HG03439 (cell line): Measurements from ENCODE around the gene KANTR.
A peak's percentile ranks its signal among the peaks of the same experiment; 100 is the strongest.

ENCODE experiments used
- ATAC-seq: cut with Tn5 transposase; IDR thresholded peaks from one replicate; pipeline ENCODE4 v1.9.1; 2021; ENCODE audit warnings: mild to moderate bottlenecking, moderate library complexity; ENCODE audit not compliant: unreplicated experiment

KANTR gene

GRCh38 chrX:53080628-53081580 lies 13.0 kb upstream of the KANTR start:
- ATAC-seq, result no peak

DNA sequence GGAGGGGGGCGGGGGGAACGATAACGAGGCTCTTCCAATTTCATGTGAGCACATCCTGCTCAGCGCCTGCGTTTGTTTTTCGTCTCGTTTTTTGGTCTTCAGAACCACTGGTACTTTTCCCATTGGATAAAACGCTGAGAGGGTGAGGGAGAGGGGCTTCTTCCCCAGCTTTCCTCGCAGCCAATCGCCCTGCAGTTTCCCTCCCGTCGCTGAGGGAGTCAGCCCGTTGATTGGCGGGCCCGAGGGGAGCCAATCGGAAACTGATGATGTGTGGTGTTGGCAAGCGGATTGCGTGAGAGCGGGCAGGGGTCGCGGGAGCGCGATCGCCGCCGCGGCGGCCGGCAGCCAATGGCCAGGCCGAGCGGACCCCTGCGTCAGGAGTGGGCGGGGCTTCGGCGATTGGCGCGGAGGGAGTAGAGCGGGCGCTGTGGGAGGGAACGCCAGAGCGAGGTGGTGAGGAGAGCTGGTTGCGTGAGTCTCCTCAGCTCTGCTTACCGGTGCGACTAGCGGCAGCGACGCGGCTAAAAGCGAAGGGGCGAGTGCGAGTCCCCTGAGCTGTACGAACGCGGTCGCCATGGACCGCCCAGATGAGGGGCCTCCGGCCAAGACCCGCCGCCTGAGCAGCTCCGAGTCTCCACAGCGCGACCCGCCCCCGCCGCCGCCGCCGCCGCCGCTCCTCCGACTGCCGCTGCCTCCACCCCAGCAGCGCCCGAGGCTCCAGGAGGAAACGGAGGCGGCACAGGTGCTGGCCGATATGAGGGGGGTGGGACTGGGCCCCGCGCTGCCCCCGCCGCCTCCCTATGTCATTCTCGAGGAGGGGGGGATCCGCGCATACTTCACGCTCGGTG lies 11.8 kb upstream of the KANTR start, which contains the start of gene TSPYL2:
Gene TSPYL2 (plus strand): TSS at position 443 of the 848 bp plus-strand sequence. CDS start 132 bp downstream, at position 575.
- peak; percentile 97 for ATAC-seq

DNA sequence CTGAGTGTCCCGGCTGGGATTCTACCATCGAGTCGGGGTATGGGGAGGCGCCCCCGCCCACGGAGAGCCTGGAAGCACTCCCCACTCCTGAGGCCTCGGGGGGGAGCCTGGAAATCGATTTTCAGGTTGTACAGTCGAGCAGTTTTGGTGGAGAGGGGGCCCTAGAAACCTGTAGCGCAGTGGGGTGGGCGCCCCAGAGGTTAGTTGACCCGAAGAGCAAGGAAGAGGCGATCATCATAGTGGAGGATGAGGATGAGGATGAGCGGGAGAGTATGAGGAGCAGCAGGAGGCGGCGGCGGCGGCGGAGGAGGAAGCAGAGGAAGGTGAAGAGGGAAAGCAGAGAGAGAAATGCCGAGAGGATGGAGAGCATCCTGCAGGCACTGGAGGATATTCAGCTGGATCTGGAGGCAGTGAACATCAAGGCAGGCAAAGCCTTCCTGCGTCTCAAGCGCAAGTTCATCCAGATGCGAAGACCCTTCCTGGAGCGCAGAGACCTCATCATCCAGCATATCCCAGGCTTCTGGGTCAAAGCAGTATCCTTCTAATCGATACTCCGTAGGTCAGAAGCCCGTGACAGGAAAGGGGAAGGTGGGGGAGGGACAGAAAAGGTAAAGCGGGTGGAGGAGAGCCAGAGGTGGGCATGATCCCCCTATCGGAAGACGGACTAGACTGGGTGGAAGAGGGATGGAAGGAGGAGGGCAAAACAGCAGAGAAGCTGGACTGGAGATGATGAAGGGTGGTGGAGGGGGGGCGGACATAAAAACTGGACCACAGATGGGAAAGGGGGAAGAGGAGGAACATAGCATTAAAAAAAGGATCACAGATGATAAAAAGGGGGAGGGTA lies 10.9 kb upstream of the KANTR start:
- ATAC-seq, result no peak

GRCh38 chrX:53084043-53084570 lies 9.8 kb upstream of the KANTR start:
- no peak for ATAC-seq

- no peak for ATAC-seq
Observed at GRCh38 chrX:53084863-53085262, 9.1 kb upstream of the KANTR start.

DNA sequence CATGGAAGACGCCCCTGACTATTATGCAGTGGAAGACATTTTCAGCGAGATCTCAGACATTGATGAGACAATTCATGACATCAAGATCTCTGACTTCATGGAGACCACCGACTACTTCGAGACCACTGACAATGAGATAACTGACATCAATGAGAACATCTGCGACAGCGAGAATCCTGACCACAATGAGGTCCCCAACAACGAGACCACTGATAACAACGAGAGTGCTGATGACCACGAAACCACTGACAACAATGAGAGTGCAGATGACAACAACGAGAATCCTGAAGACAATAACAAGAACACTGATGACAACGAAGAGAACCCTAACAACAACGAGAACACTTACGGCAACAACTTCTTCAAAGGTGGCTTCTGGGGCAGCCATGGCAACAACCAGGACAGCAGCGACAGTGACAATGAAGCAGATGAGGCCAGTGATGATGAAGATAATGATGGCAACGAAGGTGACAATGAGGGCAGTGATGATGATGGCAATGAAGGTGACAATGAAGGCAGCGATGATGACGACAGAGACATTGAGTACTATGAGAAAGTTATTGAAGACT lies 8.2 kb upstream of the KANTR start:
- ATAC-seq, result no peak

- no peak for ATAC-seq
Observed at GRCh38 chrX:53086464-53086863, 7.5 kb upstream of the KANTR start.

GRCh38 chrX:53087388-53087831 lies 6.5 kb upstream of the KANTR start:
- ATAC-seq, result no peak

GRCh38 chrX:53088136-53088974 lies 5.6 kb upstream of the KANTR start:
- ATAC-seq, result no peak

GRCh38 chrX:53089224-53089842 lies 4.6 kb upstream of the KANTR start:
- no peak for ATAC-seq

DNA sequence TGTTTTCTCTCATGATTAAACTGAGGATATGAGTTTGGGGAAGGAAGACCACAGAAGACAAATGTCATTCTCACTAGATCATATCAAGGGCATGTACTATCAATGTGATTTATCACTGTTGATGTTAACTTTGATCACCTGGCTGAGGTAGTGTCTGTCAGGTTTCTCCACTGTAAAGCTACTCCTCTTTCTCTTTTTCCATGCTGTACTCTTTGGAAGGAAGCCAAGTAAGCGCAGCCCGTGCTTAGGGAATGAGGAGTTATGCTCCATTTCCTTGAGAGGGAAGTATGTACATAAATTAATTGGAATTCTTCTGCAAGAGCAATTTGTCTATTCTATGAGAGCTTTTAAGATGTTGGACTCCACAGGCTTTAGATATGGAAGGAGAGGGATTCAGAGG lies 4.0 kb upstream of the KANTR start:
- no peak for ATAC-seq

- no peak for ATAC-seq
Observed at GRCh38 chrX:53091354-53091753, 2.6 kb upstream of the KANTR start.

DNA sequence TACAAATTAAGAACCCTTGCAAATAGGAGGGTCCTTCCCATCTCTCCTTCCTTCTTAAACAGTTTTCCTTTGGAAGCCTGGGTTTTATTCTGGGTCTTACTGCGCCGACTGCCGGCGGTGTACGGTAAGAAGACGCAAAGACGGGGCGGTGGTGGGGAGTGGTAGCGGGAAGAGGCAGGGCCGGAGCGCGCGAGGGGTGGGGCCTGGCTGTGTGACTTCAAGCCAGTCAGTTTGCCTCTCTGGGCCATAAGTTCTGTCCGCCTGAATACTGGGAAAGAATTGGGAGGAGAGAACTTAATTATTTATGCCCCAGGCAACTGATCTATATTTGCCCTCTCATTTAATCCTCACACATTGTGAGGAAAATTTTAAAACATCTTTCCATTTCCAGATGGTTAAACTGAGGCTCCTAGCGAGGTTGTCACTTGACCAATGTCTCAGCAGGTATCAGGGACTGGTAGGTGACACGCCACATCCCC lies 726 bp upstream of the KANTR start:
- ATAC-seq, result peak; percentile 51

DNA sequence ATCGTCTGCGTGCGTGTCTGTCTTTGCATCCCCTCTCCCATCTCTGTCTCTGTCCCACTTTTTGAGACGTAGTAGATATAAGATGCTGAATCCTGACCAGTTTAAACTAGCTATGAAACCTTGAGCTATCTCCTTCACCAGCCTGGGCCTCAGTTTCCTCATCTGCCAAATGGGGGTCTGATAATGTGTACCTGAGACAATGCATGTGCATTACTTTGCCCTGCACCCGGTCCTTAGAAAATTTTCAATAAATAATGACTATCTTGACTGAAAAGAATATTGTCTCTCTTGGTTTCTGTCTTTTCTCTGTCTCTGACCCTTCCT lies 602 bp downstream of the KANTR start:
- no peak for ATAC-seq

DNA sequence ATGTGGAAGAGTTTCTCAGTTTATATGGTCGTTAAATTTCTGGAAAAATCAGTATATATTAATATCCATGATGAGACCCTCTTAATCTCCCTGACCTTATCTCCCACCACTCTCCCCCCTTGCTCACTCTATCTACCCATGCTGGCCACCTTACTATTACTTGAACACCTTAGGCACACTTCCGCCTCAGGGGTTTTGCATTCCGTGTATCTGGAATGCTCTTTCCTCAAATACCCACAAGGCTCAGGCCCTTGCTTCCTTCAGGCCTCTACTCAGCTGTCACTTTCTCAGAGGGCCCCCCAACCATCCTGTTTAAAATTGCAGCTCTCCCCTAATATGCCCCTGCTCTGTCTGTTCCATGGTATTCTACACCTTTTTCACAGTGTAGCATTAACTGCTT lies 1.9 kb downstream of the KANTR start:
- no peak for ATAC-seq

GRCh38 chrX:53114864-53115549 lies 21.1 kb downstream of the KANTR start:
- no peak for ATAC-seq

- ATAC-seq, result no peak
Observed at GRCh38 chrX:53115550-53115874, 21.6 kb downstream of the KANTR start.

DNA sequence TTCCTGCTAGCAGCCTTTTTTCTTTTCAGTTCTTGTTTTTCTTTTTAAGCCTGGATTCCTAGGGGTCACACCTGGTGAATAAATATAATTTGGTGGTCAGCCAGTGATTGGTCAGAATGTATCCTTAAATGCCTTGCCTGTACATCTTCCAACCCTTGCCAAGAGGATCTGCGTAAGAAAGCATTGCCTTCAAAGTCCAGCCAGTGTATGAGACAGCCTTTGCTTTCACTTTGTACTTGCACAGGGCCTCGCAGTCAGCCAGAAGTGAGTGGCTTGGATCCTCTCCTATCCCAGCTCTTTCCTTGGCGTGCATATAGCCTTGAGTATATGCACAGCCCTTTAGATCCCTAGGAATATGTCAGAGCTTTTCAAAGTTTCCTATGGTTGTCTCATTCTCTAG lies 22.2 kb downstream of the KANTR start:
- ATAC-seq, result no peak
